ENCODE data around the gene SELE.

The SELE gene

GRCh38 chr1:169698976-169699375 lies 34.9 kb downstream of the SELE start:
- no peak for DNase-seq (ENCODE audit: extremely low read depth, low read depth)
- no peak for TF ChIP-seq CTCF (IDR thresholded peaks at IDR 0.05; ENCODE audit: low read depth, low read length, missing control alignments)

DNA sequence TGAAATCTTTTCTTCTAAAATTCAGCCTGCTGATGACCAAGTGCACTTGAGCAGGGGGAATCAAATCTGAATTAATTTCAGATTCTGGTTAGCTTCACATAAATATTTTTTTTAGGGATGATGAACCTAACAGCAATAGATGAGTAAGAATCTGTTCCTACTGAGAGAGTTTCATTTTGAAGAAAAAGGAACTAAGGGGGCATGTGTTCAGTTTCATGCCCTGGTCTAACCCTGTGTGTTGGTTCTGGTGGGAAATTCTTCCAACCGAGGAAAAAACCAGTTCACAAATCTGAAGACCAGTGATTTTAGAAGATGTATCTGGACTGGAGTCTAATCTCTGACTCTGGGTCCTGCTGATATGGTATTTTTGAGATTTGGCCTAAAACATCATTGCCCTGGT lies 36.1 kb downstream of the SELE start:
- DNase-seq (ENCODE audit: extremely low read depth, low read depth): no peak
- no peak overlapping the region for H3K4me3 ChIP-seq (replicated peaks; ENCODE audit: low read depth, low read length)
- TF ChIP-seq CTCF (IDR thresholded peaks at IDR 0.05; ENCODE audit: low read depth, low read length, missing control alignments): no peak

More at GRCh38 chr1:169698976-169699375, 34.9 kb downstream of the SELE start:
- no peak overlapping the region for H3K4me3 ChIP-seq (replicated peaks; ENCODE audit: low read depth, low read length)

GRCh38 chr1:169696273-169697100 lies 37.4 kb downstream of the SELE start:
- H3K4me3 ChIP-seq (replicated peaks; ENCODE audit: low read depth, low read length): no peak overlapping the region
- no peak for TF ChIP-seq CTCF (IDR thresholded peaks at IDR 0.05; ENCODE audit: low read depth, low read length, missing control alignments)

DNA sequence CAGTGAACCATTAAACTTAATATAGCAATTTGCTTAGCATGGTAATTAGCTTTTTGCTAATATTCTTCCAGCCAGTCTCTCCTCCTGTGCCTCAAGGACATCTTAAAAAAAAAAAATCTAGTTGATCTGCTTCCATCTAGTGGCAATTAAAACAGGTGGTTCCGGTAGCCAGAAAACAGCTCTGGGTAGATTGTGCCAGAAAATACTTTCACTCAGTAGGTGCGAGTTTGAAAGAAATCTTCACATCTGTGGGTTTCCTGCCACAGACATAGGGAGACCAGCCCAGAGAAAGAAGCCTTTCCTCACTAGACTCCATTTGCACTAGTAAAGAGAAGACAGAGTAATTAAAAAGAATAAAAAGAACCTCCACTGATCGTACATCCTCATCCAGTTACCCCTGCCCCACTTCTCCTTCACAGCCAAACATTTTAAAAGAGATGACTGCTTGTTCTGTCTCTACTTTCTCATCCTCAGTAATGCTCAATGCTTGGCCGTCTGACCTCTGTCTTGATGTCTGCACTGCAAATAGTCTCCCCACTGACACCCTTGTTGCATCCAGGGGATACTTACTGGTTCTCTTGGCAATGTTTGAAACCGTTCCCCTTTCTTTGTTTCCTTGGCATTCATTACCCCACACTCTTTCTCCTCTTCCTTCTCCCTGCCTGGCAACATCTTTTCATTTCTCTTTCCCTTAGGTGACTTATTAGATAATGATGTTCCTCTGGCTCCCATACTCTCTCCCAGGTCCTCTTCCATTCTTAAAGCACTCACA lies 39.4 kb downstream of the SELE start:
- no peak overlapping the region for H3K4me3 ChIP-seq (replicated peaks; ENCODE audit: low read depth, low read length)
- DNase-seq (ENCODE audit: extremely low read depth, low read depth): no peak
- no peak for TF ChIP-seq CTCF (IDR thresholded peaks at IDR 0.05; ENCODE audit: low read depth, low read length, missing control alignments)

More at GRCh38 chr1:169696273-169697100, 37.4 kb downstream of the SELE start:
- no peak for DNase-seq (ENCODE audit: extremely low read depth, low read depth)

GRCh38 chr1:169692756-169693460 lies 41.0 kb downstream of the SELE start:
- no peak for TF ChIP-seq CTCF (IDR thresholded peaks at IDR 0.05; ENCODE audit: low read depth, low read length, missing control alignments)
- no peak for DNase-seq (ENCODE audit: extremely low read depth, low read depth)

DNA sequence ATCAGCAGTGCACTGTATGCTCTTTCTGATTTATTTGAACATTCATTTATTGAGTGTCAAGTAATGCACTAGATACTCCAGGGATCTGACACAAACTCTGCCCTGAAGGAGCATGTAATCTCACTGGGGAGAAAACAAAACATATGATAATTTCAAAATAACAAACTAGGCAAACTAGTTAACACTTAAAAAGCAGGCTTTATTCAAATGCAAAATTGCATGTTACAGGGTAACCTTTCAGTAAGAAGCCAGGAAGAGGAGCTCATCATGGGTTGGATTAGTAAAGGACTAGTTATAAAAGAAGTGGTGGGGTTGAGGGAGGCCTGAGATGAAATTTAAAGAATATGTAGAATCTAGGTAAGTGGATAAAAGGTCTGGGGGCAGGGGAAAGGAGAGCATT lies 43.4 kb downstream of the SELE start:
- no peak for DNase-seq (ENCODE audit: extremely low read depth, low read depth)
- H3K4me3 ChIP-seq (replicated peaks; ENCODE audit: low read depth, low read length): no peak overlapping the region
- TF ChIP-seq CTCF (IDR thresholded peaks at IDR 0.05; ENCODE audit: low read depth, low read length, missing control alignments): no peak

More at GRCh38 chr1:169692756-169693460, 41.0 kb downstream of the SELE start:
- no peak overlapping the region for H3K4me3 ChIP-seq (replicated peaks; ENCODE audit: low read depth, low read length)
